ENCODE results near the gene KIAA1549. TPM values are rescaled to one million over a fixed set of nuclear protein-coding genes. Genes with fewer than 3 reads are reported as not detected.

The KIAA1549 gene
- total and polyA plus RNA-seq, 2 of the 4 experiments (the other 2 are of a cell fraction), result 1.3 to 3.3 TPM

DNA sequence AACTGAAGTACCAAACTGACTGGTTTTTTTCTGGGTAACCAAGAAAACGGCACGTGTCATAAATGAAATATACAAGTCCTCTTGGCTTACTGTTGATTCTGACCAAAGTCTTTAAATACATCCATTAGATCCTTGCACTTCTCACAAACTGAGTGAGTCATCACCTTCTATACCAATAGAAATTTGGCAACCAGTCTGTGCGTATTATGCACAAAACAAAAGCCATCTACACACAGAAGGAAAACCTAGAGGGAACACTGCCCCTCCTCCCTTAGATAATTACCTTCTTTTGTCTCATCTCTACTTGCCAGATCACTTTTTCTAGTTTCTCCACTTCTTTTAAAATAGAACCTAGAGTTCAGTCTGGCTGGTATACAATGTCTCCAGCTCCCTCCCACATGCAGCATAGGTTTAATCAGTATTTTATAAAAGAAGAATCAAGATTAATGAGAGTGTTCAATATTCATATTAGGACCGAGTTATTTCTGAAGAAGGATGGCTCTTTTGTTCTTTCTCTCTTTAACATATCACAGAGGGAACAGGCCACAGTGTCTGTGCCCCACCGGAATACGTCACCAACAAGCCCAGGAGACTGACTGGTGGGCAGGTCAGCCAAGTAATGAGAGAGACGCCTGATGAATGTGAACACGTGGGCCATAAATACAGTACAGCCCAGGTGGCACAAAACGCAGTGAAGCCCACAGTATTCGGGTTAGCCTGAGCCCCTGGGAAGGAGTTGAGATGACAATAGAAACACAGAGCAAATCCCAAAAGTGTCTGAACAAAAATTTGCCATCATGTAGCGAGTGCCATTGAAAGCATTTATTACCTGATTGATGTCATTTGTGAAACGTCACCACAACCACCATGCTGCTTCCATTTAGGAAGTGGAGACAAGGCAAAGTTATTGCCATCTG lies 91.3 kb downstream of the KIAA1549 start:
- WGBS, 2 experiments (ENCODE audit: extremely low coverage in 2 of 2, insufficient read length in 1 of 2), result 90% methylated on average over 2 of the region's 12 CpGs; no CpG with 5 or more reads in 1 of the 2 experiments
- no peak overlapping the region for H3K27ac ChIP-seq (ENCODE audit: insufficient read depth, low read length)
- no peak overlapping the region for H2BK15ac ChIP-seq (ENCODE audit: low read depth, low read length)
- H4K8ac ChIP-seq (ENCODE audit: low read depth in 2 of 2, low read length in 2 of 2), result no peak overlapping the region
- no peak overlapping the region for H4K5ac ChIP-seq (ENCODE audit: low read depth, low read length)
- no peaks in the 10 kb centered on the region for H3K79me1 ChIP-seq (ENCODE audit: low read depth in 1 of 2, low read length in 2 of 2)
- no peak overlapping the region for H3K9ac ChIP-seq (ENCODE audit: low read depth, low read length)
- no peak overlapping the region for H4K91ac ChIP-seq (ENCODE audit: insufficient read depth, low read depth, low read length)
- no TSS peak for BruUV-seq (replicated peaks)
- H2BK20ac ChIP-seq (ENCODE audit: low read depth, low read length), result no peak overlapping the region
- ChIA-PET CTCF (interaction anchor here (1.1 kb wide), 1 partner anchor 15 kb away, joined by 3 read pairs; no protein-coding TSS in a partner anchor), POLR2A (ENCODE audit: unreplicated experiment) (no interaction called here)
- H2AFZ ChIP-seq (replicated peaks; ENCODE audit: low read length, poor library complexity), result no peak overlapping the region
- no peaks in the 10 kb centered on the region; the same call in 1 of the 2 replicates for H3K9me1 ChIP-seq (ENCODE audit: insufficient read depth, low read length)
- in situ Hi-C loops (cut with MboI; ENCODE audit: low sequenced_read_pairs), result loop anchor here (10.0 kb wide), 1 partner anchor 185 kb away; no protein-coding TSS in a partner anchor
- peaks cover 3% of the 10 kb centered on the region; the same call in 1 of the 2 replicates for H3K36me3 ChIP-seq (ENCODE audit: control insufficient read depth, insufficient read depth, low read length)
- no peak overlapping the region for H2BK120ac ChIP-seq (ENCODE audit: low read depth, low read length)
- no peak overlapping the region for H3K56ac ChIP-seq (ENCODE audit: extremely low read depth, insufficient read depth, low read length)
- no peak overlapping the region for H3K4me3 ChIP-seq (ENCODE audit: insufficient read depth, low read depth, low read length)
- H3K4me2 ChIP-seq (ENCODE audit: low read depth, low read length), result no peak overlapping the region
- peaks cover 6% of the 10 kb centered on the region; the same call in 1 of the 2 replicates for H3K4me1 ChIP-seq (ENCODE audit: control insufficient read depth, insufficient read depth, low read length)
- H3K4ac ChIP-seq (ENCODE audit: low read depth, low read length), result no peak overlapping the region; the same call in 1 of the 2 replicates
- no peaks in the 10 kb centered on the region for H3K27me3 ChIP-seq (ENCODE audit: control insufficient read depth, insufficient read depth, low read length)
- no peak overlapping the region for H3K23ac ChIP-seq (ENCODE audit: low read depth, low read length)
- peak; percentile 52 for DNase-seq
- H2AK9ac ChIP-seq (replicated peaks; ENCODE audit: low read depth, low read length, poor library complexity), result no peak overlapping the region
- no peak overlapping the region for H3K14ac ChIP-seq (replicated peaks; ENCODE audit: low read depth, low read length)
- H4K20me1 ChIP-seq (ENCODE audit: insufficient read depth, low read length), result no peaks in the 10 kb centered on the region
- dilution Hi-C loops (cut with HindIII; ENCODE audit: low sequenced_read_pairs, unreplicated experiment), result no loop called here
- H2AK5ac ChIP-seq (ENCODE audit: low read depth, low read length), result no peak overlapping the region
- no peak for ATAC-seq (ENCODE audit: low read depth)
- H3K9me3 ChIP-seq (ENCODE audit: control insufficient read depth, insufficient read depth, low read length), result no peaks in the 10 kb centered on the region
- TF ChIP-seq MAZ (IDR thresholded peaks at IDR 0.05; ENCODE audit: borderline replicate concordance, low read depth, low read length) (no peak), FOS (IDR thresholded peaks at IDR 0.05; ENCODE audit: low read depth, low read length) (no peak), CEBPB (IDR thresholded peaks at IDR 0.05; ENCODE audit: low read depth, low read length) (no peak), MAFK (IDR thresholded peaks at IDR 0.05; ENCODE audit: low read depth, low read length) (no peak), BHLHE40 (IDR thresholded peaks at IDR 0.05; ENCODE audit: low read depth, low read length) (no peak), MXI1 (IDR thresholded peaks at IDR 0.05; ENCODE audit: borderline replicate concordance, low read depth, low read length) (no peak), SMC3 (IDR thresholded peaks at IDR 0.05; ENCODE audit: low read depth, low read length) (no peak)
- TF ChIP-seq, protein P1, sequence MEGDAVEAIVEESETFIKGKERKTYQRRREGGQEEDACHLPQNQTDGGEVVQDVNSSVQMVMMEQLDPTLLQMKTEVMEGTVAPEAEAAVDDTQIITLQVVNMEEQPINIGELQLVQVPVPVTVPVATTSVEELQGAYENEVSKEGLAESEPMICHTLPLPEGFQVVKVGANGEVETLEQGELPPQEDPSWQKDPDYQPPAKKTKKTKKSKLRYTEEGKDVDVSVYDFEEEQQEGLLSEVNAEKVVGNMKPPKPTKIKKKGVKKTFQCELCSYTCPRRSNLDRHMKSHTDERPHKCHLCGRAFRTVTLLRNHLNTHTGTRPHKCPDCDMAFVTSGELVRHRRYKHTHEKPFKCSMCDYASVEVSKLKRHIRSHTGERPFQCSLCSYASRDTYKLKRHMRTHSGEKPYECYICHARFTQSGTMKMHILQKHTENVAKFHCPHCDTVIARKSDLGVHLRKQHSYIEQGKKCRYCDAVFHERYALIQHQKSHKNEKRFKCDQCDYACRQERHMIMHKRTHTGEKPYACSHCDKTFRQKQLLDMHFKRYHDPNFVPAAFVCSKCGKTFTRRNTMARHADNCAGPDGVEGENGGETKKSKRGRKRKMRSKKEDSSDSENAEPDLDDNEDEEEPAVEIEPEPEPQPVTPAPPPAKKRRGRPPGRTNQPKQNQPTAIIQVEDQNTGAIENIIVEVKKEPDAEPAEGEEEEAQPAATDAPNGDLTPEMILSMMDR (conservative IDR thresholded peaks at IDR 0.05; ENCODE audit: low read depth, low read length), result no peak
- H2BK5ac ChIP-seq (ENCODE audit: low read depth, low read length, poor library complexity, severe bottlenecking), result no peak overlapping the region
- H3K18ac ChIP-seq (ENCODE audit: low read depth, low read length), result no peak overlapping the region
- intact Hi-C loops (cut with micrococcal nuclease), result loop anchor here (5.0 kb wide), 1 partner anchor 237 kb away; no protein-coding TSS in a partner anchor
